ENCODE results near the gene MTAP. TPM values are rescaled to one million over a fixed set of nuclear protein-coding genes. Genes with fewer than 3 reads are reported as not detected.
"Not testable (repeated sequence)": the region's sequence is repeated elsewhere in the genome, so short reads cannot be mapped to it uniquely, and the experiment has no call there.

MTAP gene
- total RNA-seq, 2 donors from 2014 or later = 19.7 to 23.0 TPM

DNA sequence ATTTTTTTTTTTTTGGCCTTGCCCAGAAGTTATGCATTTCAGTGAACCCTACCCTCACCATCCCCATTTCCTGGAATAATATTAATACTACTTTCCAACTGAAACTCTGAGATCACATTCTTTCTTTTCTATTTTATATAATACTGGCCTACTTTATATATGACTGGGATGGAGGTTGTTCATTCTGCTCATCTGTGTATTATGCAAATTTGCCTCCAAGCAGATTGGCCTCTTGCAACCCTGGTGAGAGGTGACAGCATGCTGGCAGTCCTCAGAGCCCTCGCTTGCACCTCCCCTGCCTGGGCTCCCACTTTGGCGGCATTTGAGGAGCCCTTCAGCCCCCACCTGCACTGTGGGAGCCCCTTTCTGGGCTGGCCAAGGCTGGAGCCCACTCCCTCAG is 156.4 kb downstream of the MTAP start:
- intact Hi-C loops (cut with DNase I, micrococcal nuclease) = no loop called here
- no peak for ATAC-seq
- no peak for DNase-seq

DNA sequence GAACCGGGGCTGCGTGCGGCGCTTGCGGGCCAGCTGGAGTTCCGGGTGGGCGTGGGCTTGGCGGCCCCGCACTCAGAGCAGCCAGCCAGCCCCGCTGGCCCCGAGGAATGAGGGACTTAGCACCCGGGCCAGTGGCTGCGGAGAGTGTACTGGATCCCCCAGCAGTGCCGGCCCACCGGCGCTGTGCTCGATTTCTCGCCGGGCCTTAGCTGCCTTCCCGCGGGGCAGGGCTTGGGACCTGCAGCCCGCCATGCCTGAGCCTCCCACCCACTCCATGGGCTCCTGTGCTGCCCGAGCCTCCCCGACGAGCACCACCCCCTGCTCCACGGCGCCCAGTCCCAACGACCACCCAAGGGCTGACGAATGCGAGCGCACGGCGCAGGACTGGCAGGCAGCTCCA is 156.8 kb downstream of the MTAP start:
- DNase-seq; ATAC-seq; intact Hi-C loops (cut with DNase I, micrococcal nuclease): not testable (repeated sequence)

DNA sequence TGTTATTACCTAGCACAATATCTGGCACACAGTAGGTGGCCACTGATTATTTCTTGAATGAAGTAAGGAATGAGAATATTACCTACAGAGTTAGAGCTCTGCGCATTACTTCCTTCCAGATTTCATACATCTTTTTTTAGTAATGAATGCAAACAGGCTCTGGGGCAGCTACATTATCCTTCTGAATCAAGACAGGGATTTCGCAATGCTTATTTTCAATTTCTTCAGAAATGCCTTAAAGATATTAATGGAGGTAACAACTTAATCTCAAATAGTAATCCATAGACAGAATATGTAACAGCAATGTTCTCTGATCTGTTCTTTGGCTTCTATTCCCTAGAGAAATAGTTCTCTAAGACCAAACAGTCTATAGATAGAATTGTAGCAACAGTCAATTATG is 159.1 kb downstream of the MTAP start:
- intact Hi-C loops (cut with DNase I, micrococcal nuclease) = no loop called here
- DNase-seq = no peak
- no peak for ATAC-seq

DNA sequence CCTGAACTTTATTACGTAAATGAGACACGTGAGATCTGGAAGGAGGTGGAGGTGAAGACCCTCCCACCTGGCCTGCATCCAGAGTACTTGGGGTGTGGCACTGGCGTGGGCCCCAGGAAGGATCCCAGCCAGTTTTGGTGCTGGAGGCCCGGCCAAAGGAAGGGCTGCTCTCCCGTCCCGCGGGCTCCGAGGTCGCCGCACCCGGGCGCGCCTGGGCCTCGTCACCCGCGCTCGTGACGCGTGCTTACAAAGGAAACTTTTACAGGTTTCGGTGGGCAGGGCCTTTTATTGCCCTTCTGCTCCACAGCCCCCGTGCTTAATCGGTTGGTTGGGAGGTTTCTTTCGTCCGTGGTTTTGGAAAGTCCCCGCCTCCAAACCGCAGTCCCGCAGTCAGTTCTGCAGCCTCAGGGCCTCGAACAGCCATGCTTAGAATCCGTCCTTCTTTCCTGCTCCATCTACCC is 162.5 kb downstream of the MTAP start:
- intact Hi-C loops (cut with DNase I, micrococcal nuclease) = no loop called here
- DNase-seq (peak in 1 of 2 donors; percentile 38), ATAC-seq (peak; percentile 77)

DNA sequence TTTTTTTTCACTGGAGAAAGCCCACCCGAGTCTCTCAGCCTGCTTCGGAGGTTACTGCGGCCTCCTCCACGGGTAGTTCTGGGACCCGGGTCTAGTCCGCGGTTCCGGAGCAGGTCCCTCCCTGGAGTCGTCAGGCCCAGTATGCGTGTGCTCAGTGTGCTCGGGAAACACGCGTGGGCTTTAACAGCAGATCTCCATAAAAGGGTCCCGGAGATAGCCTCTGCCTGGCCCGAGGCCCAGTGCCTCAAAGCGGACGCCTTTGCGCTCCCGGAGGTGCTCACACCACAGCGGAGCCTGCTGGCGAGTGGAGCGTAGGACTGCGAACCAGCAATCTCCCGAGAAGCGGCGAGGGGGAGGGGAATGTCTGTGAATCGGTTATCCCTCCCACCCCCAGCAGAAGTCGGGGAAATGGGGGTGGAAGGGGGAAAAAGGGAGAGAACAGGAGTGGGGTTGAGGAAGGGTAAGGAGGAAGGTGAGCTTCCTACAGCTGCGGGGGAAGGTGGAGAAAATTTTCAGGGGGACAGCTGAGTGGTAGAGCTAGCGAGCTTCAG is 163.0 kb downstream of the MTAP start:
- intact Hi-C loops (cut with DNase I, micrococcal nuclease) = no loop called here
- DNase-seq (peak; percentile 54 to 72), ATAC-seq (peak; percentile 95)

DNA sequence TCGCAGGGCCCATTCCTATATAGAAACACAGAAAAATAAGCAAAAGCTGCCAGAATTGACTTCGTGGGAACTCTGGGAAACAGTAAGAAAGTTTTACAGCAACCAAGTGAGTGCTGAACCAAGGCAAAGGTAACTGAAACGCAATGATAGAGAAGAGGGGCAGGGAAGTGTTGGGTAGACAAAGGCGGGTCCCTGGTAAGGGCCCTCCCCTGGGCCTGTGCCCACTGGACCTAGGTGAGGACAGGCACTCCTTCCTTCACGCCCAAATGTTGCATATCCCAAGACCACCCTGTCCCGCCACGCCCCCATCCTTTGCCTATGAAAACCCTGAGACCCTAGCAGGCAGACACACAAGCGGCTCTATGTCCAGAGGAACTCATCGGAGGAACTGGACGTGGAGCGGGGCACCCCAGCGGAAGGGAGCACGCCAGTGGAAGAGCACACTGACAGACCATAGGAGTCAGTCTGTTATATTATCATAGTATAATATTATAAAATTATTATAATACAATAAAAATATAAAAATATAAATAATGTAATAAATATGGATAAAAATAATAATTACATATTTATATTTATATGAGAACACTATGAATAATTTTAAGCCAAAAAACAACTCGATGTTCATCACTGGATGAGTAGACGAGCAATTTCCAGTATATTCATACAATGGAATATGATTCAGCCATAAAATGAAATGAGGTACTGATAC is 163.9 kb downstream of the MTAP start:
- DNase-seq = no peak
- intact Hi-C loops (cut with DNase I, micrococcal nuclease) = no loop called here
- no peak for ATAC-seq

DNA sequence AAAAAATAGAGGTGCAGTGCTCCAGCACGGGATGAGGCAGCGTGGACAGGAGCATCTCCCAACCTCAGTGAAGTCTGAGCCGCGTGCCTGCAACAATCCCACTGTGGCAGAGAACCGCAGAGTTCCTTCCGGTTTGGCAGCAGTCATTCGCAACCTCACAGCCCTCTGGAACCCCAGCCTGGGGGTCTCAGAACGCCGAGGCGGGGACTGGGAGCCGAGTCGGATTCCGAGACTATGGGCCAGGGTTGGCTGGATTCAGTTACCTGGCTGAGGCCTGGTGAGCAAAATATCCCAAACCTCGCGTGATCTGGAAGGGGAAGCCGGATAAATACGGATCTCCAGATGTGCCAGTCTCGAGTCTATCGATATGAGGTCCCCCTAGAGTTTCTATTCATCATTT is 164.7 kb downstream of the MTAP start:
- ATAC-seq (no peak), DNase-seq (no peak)

DNA sequence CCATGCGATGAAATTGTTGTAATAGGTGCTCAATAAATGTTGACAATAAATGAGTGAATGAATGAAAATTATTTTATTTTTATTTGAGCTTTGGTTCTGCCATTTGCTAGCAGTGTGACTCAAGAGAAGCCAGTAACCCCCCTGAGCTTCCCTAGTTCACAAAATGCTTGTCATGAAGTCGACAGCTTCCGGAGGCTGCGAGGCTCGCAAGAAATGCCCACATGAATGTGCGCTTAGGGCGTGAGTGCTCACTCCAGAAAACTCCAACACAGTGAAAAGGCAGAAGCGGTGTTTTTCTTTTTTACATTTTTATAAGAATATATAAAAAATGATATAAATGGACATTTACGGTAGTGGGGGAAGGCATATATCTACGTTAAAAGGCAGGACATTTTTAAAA is 165.3 kb downstream of the MTAP start:
- intact Hi-C loops (cut with DNase I, micrococcal nuclease) = no loop called here
- ATAC-seq (no peak), DNase-seq (no peak)

More for the DNA sequence above, 164.7 kb downstream of the MTAP start:
- intact Hi-C loops (cut with DNase I, micrococcal nuclease) = no loop called here

DNA sequence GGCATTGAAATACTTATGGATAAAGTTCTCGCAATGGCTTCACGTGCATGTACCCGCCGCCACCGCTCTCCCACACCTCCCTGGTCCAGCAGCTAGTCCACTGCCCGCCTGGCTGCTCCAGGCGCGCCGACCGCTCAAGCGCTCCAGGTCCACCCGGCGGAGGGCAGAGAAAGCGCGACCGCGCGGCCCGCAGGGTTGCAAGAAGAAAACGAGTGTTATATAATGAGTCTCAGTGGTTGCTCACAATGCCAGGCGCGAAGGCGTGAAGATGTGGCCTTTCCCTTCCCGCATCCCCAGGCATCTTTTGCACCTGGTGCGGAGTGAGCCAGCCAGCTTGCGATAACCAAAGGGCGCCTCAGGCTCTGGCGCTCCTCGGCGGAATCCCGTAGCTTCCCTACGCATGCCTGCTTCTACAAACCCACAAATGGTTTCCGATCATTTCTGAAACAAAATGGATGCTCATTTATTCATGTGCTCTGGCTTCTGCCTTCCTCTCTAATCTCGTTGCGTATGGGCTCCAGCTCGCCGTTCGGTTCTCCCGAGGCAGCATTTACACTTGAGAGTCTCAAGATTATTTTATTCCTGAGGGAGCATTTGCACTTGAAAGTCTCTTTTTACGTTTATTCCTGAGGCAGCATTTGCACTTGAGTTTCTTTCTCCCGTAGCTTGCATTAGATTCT is 166.0 kb downstream of the MTAP start:
- DNase-seq = no peak
- intact Hi-C loops (cut with DNase I, micrococcal nuclease) = no loop called here
- no peak for ATAC-seq

DNA sequence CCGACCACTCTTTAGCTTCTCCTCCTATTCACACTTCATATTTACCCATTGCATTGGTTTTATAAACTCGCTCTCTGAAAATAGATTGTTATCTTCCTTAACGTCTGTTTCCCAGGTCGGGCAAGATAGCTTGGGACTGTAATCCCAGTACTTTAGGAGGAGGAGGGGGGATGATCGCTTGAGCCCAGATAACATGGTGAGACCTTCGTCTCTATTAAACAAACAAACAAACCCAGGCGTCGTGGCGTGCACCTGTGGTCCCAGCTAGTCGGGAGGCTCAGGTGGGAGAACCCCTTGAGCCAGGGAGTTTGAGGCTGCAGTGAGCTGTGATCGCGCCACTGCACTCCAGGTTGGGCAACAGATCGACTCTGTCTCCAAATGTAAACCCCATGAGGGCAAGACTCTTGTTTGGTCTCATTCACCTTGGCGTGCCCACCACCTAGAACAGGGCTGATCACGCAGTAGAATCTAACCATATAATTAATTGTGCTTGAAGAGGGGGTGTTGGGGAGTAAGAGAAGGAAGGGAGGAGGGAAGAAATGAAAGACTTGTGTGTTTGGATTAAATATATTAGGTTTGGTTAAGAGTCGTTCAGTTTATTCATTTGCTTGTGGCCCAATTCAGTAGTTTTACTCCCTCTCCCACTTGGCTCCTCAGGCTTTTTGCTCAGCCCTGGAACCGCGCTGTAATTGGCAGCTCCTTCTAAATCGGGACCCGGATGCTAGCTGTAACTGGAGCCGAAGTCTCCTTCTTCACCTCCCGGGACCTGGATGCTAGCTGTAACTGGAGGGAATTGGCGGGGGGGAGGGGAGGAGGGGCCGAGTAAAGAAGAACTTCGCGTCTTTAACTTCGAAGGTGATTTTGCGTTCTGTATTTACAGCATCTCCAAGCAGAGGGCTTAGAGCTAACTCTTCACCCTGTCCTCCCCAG is 166.8 kb downstream of the MTAP start:
- DNase-seq = no peak
- intact Hi-C loops (cut with DNase I, micrococcal nuclease) = no loop called here
- ATAC-seq = no peak

DNA sequence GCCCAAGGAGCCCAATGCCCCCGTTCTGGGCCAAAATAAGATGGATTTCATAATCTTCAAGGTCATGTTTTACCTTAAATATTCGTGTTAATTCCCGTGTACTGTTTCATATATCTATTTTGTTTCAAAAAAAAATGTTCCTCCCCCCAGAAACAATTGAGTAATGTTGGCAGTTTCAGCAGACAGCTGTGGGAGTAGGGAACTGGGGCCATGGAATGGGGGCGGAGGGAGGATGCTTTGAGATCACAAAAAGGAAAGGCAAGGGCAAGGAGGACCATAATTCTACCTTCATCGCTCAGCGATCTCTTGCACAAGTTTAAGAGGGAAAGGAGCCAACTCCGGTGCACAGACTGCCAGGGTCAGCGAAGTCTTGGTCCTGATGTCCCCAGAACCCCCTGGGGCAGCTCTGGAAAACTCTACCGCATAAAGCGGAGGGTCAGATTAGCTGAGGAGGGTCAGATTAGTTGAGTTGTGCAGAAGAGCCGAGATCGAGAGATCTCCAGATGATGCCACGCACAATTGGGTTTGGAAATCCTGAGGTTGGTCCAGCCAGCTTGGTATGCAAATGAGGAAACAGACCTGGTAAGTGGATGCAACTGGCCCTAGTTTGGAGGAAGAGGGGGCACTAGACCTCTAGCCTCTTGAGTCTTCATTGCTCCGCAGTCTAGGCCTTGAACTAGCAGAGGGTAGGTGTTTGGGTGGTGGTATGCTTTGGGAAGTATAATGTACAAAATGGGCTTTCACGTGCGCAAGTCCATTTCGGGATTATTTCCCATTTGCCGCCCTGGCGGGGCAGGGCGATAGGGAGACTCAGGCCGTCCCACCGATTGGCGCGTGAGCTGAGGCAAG is 167.7 kb downstream of the MTAP start:
- intact Hi-C loops (cut with DNase I, micrococcal nuclease) = no loop called here
- DNase-seq = no peak

DNA sequence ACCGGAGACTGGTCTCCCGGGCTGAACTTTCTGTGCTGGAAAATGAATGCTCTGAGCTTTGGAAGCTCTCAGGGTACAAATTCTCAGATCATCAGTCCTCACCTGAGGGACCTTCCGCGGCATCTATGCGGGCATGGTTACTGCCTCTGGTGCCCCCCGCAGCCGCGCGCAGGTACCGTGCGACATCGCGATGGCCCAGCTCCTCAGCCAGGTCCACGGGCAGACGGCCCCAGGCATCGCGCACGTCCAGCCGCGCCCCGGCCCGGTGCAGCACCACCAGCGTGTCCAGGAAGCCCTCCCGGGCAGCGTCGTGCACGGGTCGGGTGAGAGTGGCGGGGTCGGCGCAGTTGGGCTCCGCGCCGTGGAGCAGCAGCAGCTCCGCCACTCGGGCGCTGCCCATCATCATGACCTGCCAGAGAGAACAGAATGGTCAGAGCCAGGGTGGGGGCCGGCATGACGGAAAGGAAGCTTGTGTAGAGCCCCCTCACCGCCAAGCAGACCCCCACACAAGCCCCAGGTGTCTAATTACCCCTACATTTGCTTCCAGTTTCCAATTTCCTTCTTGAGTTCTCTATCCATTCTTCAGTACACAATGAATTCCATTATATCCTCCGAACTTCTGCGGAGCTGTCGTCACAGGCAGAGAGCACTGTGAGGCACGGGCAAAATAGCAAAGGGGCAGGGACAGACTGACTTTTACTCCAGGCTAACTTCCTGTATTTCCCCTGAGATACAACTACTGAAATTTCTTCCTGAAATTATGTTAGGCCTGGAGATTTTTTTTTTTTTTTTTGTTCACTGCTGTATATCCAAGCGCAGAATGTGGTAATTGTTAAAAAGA is 168.6 kb downstream of the MTAP start:
- intact Hi-C loops (cut with DNase I, micrococcal nuclease) = no loop called here
- ATAC-seq (no peak), DNase-seq (no peak)

More for the DNA sequence above, 167.7 kb downstream of the MTAP start:
- no peak for ATAC-seq

DNA sequence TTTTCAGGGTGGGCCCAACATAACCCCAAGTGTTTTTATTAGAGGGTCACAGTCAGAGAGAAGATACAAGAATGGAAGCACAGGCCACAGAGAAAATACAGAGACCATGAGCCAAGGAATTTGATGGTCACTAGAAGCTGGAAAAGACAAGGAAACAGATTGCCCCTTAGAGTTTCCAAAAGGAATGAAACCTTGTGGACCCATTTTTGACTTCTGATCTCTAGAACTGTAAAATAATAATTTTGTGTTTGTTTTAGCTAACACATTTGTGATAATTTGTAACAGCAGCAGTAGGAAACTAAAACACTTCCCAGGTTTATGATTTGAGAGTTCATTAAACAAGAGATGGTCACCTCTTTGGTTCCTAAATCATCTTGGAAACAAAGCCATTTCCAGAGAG is 169.9 kb downstream of the MTAP start:
- ATAC-seq (no peak), DNase-seq (no peak)
- intact Hi-C loops (cut with DNase I, micrococcal nuclease) = no loop called here

DNA sequence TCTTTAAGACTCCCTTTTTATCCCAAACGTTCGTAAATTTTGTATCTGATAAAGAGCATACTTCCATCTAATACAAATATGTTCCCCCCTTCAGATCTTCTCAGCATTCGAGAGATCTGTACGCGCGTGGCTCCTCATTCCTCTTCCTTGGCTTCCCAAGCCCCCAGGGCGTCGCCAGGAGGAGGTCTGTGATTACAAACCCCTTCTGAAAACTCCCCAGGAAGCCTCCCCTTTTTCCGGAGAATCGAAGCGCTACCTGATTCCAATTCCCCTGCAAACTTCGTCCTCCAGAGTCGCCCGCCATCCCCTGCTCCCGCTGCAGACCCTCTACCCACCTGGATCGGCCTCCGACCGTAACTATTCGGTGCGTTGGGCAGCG is 171.9 kb downstream of the MTAP start:
- intact Hi-C loops (cut with DNase I, micrococcal nuclease) = no loop called here
- DNase-seq = no peak
- ATAC-seq = no peak

DNA sequence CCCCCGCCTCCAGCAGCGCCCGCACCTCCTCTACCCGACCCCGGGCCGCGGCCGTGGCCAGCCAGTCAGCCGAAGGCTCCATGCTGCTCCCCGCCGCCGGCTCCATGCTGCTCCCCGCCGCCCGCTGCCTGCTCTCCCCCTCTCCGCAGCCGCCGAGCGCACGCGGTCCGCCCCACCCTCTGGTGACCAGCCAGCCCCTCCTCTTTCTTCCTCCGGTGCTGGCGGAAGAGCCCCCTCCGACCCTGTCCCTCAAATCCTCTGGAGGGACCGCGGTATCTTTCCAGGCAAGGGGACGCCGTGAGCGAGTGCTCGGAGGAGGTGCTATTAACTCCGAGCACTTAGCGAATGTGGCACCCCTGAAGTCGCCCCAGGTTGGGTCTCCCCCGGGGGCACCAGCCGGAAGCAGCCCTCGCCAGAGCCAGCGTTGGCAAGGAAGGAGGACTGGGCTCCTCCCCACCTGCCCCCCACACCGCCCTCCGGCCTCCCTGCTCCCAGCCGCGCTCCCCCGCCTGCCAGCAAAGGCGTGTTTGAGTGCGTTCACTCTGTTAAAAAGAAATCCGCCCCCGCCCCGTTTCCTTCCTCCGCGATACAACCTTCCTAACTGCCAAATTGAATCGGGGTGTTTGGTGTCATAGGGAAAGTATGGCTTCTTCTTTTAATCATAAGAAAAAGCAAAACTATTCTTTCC is 172.4 kb downstream of the MTAP start:
- DNase-seq = no peak
- ATAC-seq = peak; percentile 64
- intact Hi-C loops (cut with DNase I, micrococcal nuclease) = no loop called here

DNA sequence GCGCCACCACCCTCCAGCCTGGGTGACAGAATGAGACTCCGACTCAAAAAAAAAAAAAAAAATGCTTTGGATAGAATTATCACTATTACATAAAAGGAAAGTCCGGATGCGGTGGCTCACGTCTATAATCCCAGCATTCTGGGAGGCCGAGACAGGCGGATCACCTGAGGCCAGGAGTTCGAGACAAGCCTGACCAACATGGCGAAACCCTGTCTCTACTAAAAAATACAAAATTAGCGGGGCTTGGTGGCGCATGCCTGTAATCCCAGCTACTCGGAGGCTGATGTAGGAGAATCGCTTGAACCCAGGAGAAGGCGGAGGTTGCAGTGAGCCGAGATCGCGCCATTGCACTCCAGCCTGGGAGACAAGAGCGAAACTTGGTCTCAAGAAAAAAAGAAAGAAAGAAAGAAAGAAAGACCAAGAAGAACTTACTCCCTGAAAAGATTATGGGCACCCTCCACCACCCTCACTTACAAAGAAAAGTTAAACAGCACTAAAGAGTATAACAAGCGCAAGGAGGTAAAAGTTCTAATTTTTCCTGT is 174.0 kb downstream of the MTAP start:
- no peak for ATAC-seq
- no peak for DNase-seq
- intact Hi-C loops (cut with DNase I, micrococcal nuclease) = no loop called here

DNA sequence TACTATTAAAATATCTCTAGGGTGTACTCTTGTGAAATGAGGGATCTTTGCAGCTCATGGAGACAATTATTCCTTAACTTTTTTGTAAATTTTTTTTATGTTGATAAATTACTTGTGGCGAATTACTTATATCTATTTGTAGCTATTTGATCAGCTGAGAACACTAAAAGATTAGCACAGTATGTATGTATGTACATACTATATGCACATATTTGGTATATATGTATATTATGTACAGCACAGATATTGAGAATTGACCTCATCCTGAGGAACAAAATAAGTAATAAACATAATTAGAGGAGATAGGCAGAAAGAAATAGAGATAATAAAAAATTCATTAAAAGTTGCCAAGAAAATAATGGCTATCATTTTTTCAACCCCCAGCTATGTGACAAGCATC is 180.0 kb downstream of the MTAP start:
- DNase-seq = no peak
- ATAC-seq = no peak
- intact Hi-C loops (cut with DNase I, micrococcal nuclease) = no loop called here

Measured in left colon (tissue), 2 donors.